HepG2 (cell line): ENCODE results near the gene PSMG3. TPM values are rescaled to one million over a fixed set of nuclear protein-coding genes. Genes with fewer than 3 reads are reported as not detected.

ENCODE experiments used
- ATAC-seq: fragments of 200-7000 bp; cut with Tn5 transposase; 3 replicates; pipeline ENCODE4 v1.9.1; 2020; ENCODE audit warnings: mild to moderate bottlenecking, moderate library complexity
- BruUV-seq: library from RNA; stranded (reverse); fragments of 400-500 nt; replicated peaks from 2 replicates; lab custom pipeline; 2021; lab: Mats Ljungman, UMichigan
- CTCF ChIA-PET: fragments of 300-600 bp; formaldehyde crosslinking; extraction: SDS; loops from one replicate; lab custom pipeline; 2021; ENCODE audit warnings: low total read pairs, inconsistent platforms, low intra/inter-chr PET ratio; lab: Yijun Ruan, JAX
- POLR2A ChIA-PET: fragments of 350-600 bp; sonication (Branson Sonifier 250); formaldehyde crosslinking; loops from one replicate; lab custom pipeline; 2020; ENCODE audit warnings: antibody characterized with exemption, inconsistent platforms; lab: Yijun Ruan, JAX
- DNase-seq: peaks from one replicate; pipeline ENCODE4 v3.0.0-alpha.2; 2015; ENCODE audit warnings: low spot score
- FAIRE-seq: peaks from 3 replicates; lab custom pipeline; 2011; peaks lifted over from hg19 to GRCh38; lab: Jason Lieb, UNC
- H2AFZ ChIP-seq: one replicate; pipeline ENCODE4 v1.6.1; 2011; ENCODE audit warnings: low read length, inconsistent platforms
- H3K27ac ChIP-seq: fragments of 300-600 bp; 3 replicates; pipeline ENCODE4 v1.8.0; 2011; ENCODE audit warnings: mixed run types, mild to moderate bottlenecking, mixed read lengths, low read length, inconsistent platforms; ENCODE audit not compliant: insufficient read depth; ENCODE audit errors: extremely low read length
- H3K27me3 ChIP-seq, 2 experiments: fragments of 200-600 bp in 1 of 2; 2 replicates in 1 of 2; 3 replicates in 1 of 2; pipeline versions ENCODE4 v1.6.0 to v1.8.0; 2011; ENCODE audit warnings: low read length in 2 of 2, mild to moderate bottlenecking in 2 of 2, moderate library complexity in 2 of 2, inconsistent platforms in 1 of 2; ENCODE audit not compliant: insufficient read depth in 2 of 2, control insufficient read depth in 1 of 2
- H3K36me3 ChIP-seq, 2 experiments: fragments of 200-600 bp in 1 of 2; replicated peaks in 1 of 2; 2 replicates in 1 of 2; 3 replicates in 1 of 2; pipeline versions ENCODE4 v1.5.1 to v1.8.0; 2011; ENCODE audit warnings: low read length in 2 of 2, inconsistent platforms in 1 of 2; ENCODE audit not compliant: insufficient read depth in 2 of 2, control insufficient read depth in 1 of 2
- H3K4me1 ChIP-seq: 2 replicates; pipeline ENCODE4 v1.5.1; 2012; ENCODE audit warnings: low read length, inconsistent platforms; ENCODE audit not compliant: insufficient read depth
- H3K4me2 ChIP-seq: 2 replicates; pipeline ENCODE4 v1.6.0; 2011; ENCODE audit warnings: low read depth, low read length, inconsistent platforms
- H3K4me3 ChIP-seq, 3 experiments: fragments of 200-600 bp in 1 of 3; sonication (generic), shearing (Covaris generic) in 1 of 3; replicated peaks in 1 of 3; 2 replicates each; pipeline ENCODE4 v1.5.1; 2011 to 2016; ENCODE audit warnings: low read length in 3 of 3, inconsistent platforms in 2 of 3, low read depth in 2 of 3, mild to moderate bottlenecking in 2 of 3, control low read depth in 1 of 3, mixed read lengths in 1 of 3; ENCODE audit not compliant: insufficient read depth in 1 of 3
- H3K79me2 ChIP-seq: one replicate; pipeline ENCODE4 v1.6.1; 2011; ENCODE audit warnings: low read length, inconsistent platforms; ENCODE audit not compliant: insufficient read depth
- H3K9ac ChIP-seq: 2 replicates; pipeline ENCODE4 v1.6.0; 2011; ENCODE audit warnings: mild to moderate bottlenecking, low read depth, low read length, inconsistent platforms; ENCODE audit not compliant: insufficient read depth
- H3K9me3 ChIP-seq: 2 replicates; pipeline ENCODE4 v1.5.1; 2012; ENCODE audit warnings: mild to moderate bottlenecking, low read length
- H4K20me1 ChIP-seq: 2 replicates; pipeline ENCODE4 v1.6.0; 2011; ENCODE audit warnings: inconsistent platforms, mild to moderate bottlenecking, low read length, moderate library complexity; ENCODE audit not compliant: insufficient read depth
- ATF1 ChIP-seq: IDR thresholded peaks from 2 replicates; pipeline ENCODE4 v1.6.1; 2016; ENCODE audit warnings: mild to moderate bottlenecking, control low read depth
- CHD2 ChIP-seq: IDR thresholded peaks from 2 replicates; pipeline ENCODE4 v1.6.1; 2011; ENCODE audit warnings: low read depth, low read length, improper control_type of control experiment
- CREB3 ChIP-seq: sonication (generic); formaldehyde crosslinking; IDR thresholded peaks from 2 replicates; pipeline ENCODE4 v1.5.0; 2020; ENCODE audit warnings: missing genetic modification reagents
- HNRNPL ChIP-seq: fragments of 200-400 bp; formaldehyde crosslinking; IDR thresholded peaks from 2 replicates; pipeline ENCODE4 v1.6.1; 2017; ENCODE audit warnings: mild to moderate bottlenecking, low read depth, low read length
- JUN ChIP-seq: sonication (generic); formaldehyde crosslinking; IDR thresholded peaks from 2 replicates; pipeline ENCODE4 v1.4.0; 2020; ENCODE audit warnings: mild to moderate bottlenecking, missing genetic modification reagents
- SP1 ChIP-seq, 2 experiments: fragments of 450-650 bp in 1 of 2; sonication (generic) in 1 of 2; formaldehyde crosslinking in 1 of 2; IDR thresholded peaks; 2 replicates each; pipeline versions ENCODE4 v1.4.0 to v1.6.1; 2016 to 2020; ENCODE audit warnings: missing genetic modification reagents in 1 of 2
- ZNF160 ChIP-seq: sonication (generic); formaldehyde crosslinking; IDR thresholded peaks from 2 replicates; pipeline ENCODE4 v1.8.0; 2022; ENCODE audit warnings: mild to moderate bottlenecking, inconsistent platforms, missing genetic modification reagents
- ZNF205 ChIP-seq: IDR thresholded peaks from 2 replicates; pipeline ENCODE4 v1.6.1; 2018; ENCODE audit warnings: missing biosample characterization, missing genetic modification reagents
- ZNF337 ChIP-seq: sonication (generic); formaldehyde crosslinking; IDR thresholded peaks from 2 replicates; pipeline ENCODE4 v1.5.1; 2020; ENCODE audit warnings: missing genetic modification reagents, low read depth, mild to moderate bottlenecking, borderline replicate concordance
- ZNF430 ChIP-seq: sonication (generic); formaldehyde crosslinking; IDR thresholded peaks from 2 replicates; pipeline ENCODE4 v1.9.0; 2021; ENCODE audit warnings: mild to moderate bottlenecking, missing genetic modification reagents
- ZNF549 ChIP-seq: sonication (generic); formaldehyde crosslinking; IDR thresholded peaks from 2 replicates; pipeline ENCODE4 v1.5.0; 2020; ENCODE audit warnings: missing genetic modification reagents
- ZNF556 ChIP-seq: sonication (generic); formaldehyde crosslinking; IDR thresholded peaks from 2 replicates; pipeline ENCODE4 v1.4.0; 2020; ENCODE audit warnings: mild to moderate bottlenecking, missing genetic modification reagents, borderline replicate concordance
- ZNF713 ChIP-seq: sonication (generic); formaldehyde crosslinking; IDR thresholded peaks from 2 replicates; pipeline ENCODE4 v1.4.0; 2020; ENCODE audit warnings: mild to moderate bottlenecking, missing genetic modification reagents
- ZNF75D ChIP-seq: sonication (generic); formaldehyde crosslinking; IDR thresholded peaks from 2 replicates; pipeline ENCODE4 v1.8.1; 2023; ENCODE audit warnings: missing genetic modification reagents, mild to moderate bottlenecking, borderline replicate concordance
- WGBS: methylation state at CpG from one replicate; pipeline ENCODE4 v1.1.6; 2017; ENCODE audit warnings: low lambda C conversion rate; 5-methylcytosine and 5-hydroxymethylcytosine counted together
- in situ Hi-C: cut with HindIII; loops from 2 replicates; pipeline ENCODE4 v1.10.0; 2017; ENCODE audit warnings: low pct_unique_long_range_greater_than_20kb; ENCODE audit not compliant: extremely low pct_ligation_motif_present
- intact Hi-C: fragments of 100-400 bp; cut with micrococcal nuclease; formaldehyde crosslinking; loops from one replicate; pipeline ENCODE4 v1.10.0; 2022; ENCODE audit not compliant: unreplicated experiment
- polyA plus RNA-seq, 8 experiments: library from polyadenylated mRNA; depleted of rRNA in 3 of 8; stranded (reverse) in 7 of 8; unstranded in 1 of 8; fragments of >200 nt; fragmentation: Illumina TruSeq in 4 of 8; extraction: Trizol in 4 of 8; gene quantifications; 2 replicates each; pipeline versions ENCODE4 v1.2.1 to v1.2.3, GENCODE V29; 2011 to 2016; ENCODE audit warnings: low read depth in 4 of 8, missing spikeins in 1 of 8, mixed read lengths in 1 of 8; ENCODE audit not compliant: insufficient read depth in 1 of 8
- total RNA-seq, 5 experiments: library from RNA; depleted of rRNA; stranded (reverse); fragments of >200 nt; fragmentation: Illumina TruSeq; extraction: Trizol; gene quantifications; 2 replicates each; pipeline ENCODE4 v1.2.3, GENCODE V29; 2016; ENCODE audit warnings: low read depth in 1 of 5
- TF ChIP-seq, protein P1 (sequence below): sonication (generic); formaldehyde crosslinking; IDR thresholded peaks from 2 replicates; pipeline ENCODE4 v1.5.0; 2020; ENCODE audit warnings: missing genetic modification reagents
- TF ChIP-seq, protein P2 (sequence below): sonication (generic); formaldehyde crosslinking; conservative IDR thresholded peaks from 2 replicates; pipeline ENCODE4 v1.4.0; 2020; ENCODE audit warnings: missing genetic modification reagents
- TF ChIP-seq, protein P3 (sequence below): sonication (generic); formaldehyde crosslinking; IDR thresholded peaks from 2 replicates; pipeline ENCODE4 v1.5.0; 2020; ENCODE audit warnings: mild to moderate bottlenecking, low read depth, missing genetic modification reagents, borderline replicate concordance

Gene PSMG3
- total and polyA plus RNA-seq, 2 of the 13 experiments (the other 11 are each of a cell fraction or from before 2014, with no cell fraction given): 29.6 to 48.4 TPM

DNA sequence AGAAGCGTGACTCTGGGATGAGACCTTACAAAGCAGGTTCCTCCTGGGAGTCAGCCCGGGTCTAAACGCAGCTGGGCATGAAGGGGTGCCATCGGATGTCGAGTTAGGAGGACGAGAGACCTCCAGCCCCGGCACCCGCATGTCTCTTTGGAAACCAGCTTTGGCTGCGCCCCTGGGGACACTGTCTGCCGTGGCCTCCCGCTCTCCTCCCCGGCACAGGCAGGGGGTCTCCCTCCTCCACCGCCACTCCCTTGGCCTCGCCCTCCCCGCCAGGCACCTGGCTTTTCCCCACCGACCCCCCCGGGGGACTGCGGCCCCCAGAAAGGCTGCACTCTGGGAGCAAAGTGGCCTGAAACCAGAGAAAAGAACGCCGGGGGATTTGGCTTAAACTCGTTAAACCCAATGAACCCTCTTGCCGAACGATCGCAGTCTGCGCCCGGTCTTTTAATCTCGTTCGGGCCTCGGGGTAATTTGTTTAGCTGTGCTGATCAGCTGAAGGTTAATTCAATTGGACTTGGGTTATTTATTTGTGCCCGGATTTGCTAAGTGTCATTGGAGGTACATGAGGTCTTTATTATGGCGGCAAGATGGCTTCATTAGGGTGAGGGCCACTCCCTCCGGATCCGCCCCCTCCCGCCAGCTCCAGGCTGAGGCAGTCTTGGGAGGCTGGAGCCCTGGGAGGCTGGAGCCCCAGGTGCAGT is 16.4 kb upstream of the PSMG3 start:
- POLR2A ChIA-PET: no interaction called here
- Histone ChIP-seq H3K79me2 (no peaks in the 10 kb centered on the region), H3K27ac (no peak overlapping the region), H2AFZ (no peak overlapping the region), H3K9ac (no peak overlapping the region)
- 70% methylated on average over 26 of the region's 34 CpGs for WGBS
- in situ Hi-C loops: loop anchor here (10.0 to 25.0 kb wide), 2 partner anchors 169 to 626 kb away; no protein-coding TSS in a partner anchor
- no peak for DNase-seq
- no TSS peak for BruUV-seq
- TF ChIP-seq ZNF430 (no peak), ZNF205 (CRISPR knock-in tag) (no peak), ZNF549 (CRISPR knock-in tag) (no peak), JUN (CRISPR knock-in tag) (no peak), SP1 (IDR thresholded peaks at IDR 0.05) (no peak), SP1 (CRISPR knock-in tag; IDR thresholded peaks at IDR 0.05) (no peak), ZNF160 (no peak), CREB3 (CRISPR knock-in tag) (no peak), ZNF337 (CRISPR knock-in tag) (no peak), HNRNPL (no peak), ATF1 (CRISPR knock-in tag) (no peak), ZNF713 (CRISPR knock-in tag) (no peak), ZNF556 (CRISPR knock-in tag) (no peak), CHD2 (no peak), ZNF75D (CRISPR knock-in tag) (no peak)
- TF ChIP-seq, protein P1, sequence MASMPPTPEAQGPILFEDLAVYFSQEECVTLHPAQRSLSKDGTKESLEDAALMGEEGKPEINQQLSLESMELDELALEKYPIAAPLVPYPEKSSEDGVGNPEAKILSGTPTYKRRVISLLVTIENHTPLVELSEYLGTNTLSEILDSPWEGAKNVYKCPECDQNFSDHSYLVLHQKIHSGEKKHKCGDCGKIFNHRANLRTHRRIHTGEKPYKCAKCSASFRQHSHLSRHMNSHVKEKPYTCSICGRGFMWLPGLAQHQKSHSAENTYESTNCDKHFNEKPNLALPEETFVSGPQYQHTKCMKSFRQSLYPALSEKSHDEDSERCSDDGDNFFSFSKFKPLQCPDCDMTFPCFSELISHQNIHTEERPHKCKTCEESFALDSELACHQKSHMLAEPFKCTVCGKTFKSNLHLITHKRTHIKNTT: no peak
- TF ChIP-seq, protein P2, sequence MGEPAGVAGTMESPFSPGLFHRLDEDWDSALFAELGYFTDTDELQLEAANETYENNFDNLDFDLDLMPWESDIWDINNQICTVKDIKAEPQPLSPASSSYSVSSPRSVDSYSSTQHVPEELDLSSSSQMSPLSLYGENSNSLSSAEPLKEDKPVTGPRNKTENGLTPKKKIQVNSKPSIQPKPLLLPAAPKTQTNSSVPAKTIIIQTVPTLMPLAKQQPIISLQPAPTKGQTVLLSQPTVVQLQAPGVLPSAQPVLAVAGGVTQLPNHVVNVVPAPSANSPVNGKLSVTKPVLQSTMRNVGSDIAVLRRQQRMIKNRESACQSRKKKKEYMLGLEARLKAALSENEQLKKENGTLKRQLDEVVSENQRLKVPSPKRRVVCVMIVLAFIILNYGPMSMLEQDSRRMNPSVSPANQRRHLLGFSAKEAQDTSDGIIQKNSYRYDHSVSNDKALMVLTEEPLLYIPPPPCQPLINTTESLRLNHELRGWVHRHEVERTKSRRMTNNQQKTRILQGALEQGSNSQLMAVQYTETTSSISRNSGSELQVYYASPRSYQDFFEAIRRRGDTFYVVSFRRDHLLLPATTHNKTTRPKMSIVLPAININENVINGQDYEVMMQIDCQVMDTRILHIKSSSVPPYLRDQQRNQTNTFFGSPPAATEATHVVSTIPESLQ (CRISPR knock-in tag): no peak
- TF ChIP-seq, protein P3, sequence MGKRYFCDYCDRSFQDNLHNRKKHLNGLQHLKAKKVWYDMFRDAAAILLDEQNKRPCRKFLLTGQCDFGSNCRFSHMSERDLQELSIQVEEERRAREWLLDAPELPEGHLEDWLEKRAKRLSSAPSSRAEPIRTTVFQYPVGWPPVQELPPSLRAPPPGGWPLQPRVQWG (CRISPR knock-in tag): no peak
- TF ChIP-seq, all 625 proteins: peak for 0
- no peak for ATAC-seq
- Histone ChIP-seq H3K9me3 (peaks cover 8% of the 10 kb centered on the region; the same call in 1 of the 2 replicates), H3K4me3 (no peak overlapping the region), H3K36me3 (no peaks in the 10 kb centered on the region), H3K27me3 (peaks cover 4 to 57% of the 10 kb centered on the region in 2 experiments; a peak in 3 of 5 replicates), H3K4me2 (no peak overlapping the region), H4K20me1 (no peaks in the 10 kb centered on the region), H3K4me1 (no peaks in the 10 kb centered on the region)
- intact Hi-C loops: no loop called here
- no peak for FAIRE-seq
- CTCF ChIA-PET: no interaction called here
